ENCODE data around the gene SLC38A8.

DNA sequence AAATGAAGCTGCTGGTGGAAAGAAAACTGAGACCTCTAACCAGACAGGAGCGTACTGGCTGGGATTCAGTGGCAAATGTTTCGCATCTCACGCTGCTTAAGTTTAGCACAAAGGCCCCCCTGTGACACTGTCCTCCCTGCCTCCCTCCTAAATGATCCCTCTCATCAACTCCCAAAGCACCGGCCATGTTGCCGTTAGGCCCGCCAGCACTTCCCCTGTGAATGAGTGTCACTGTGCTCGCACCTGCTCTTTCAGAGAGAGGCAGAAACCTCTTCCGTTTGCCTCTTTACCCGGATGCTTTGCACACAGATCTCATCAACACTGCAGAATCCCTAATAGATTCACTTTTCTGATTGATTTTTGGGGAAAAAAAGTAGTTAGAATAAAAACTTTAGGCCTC is 47.6 kb upstream of the SLC38A8 start:
- TF ChIP-seq POLR2A (IDR thresholded peaks at IDR 0.05), result no peak
- TF ChIP-seq, protein P1, sequence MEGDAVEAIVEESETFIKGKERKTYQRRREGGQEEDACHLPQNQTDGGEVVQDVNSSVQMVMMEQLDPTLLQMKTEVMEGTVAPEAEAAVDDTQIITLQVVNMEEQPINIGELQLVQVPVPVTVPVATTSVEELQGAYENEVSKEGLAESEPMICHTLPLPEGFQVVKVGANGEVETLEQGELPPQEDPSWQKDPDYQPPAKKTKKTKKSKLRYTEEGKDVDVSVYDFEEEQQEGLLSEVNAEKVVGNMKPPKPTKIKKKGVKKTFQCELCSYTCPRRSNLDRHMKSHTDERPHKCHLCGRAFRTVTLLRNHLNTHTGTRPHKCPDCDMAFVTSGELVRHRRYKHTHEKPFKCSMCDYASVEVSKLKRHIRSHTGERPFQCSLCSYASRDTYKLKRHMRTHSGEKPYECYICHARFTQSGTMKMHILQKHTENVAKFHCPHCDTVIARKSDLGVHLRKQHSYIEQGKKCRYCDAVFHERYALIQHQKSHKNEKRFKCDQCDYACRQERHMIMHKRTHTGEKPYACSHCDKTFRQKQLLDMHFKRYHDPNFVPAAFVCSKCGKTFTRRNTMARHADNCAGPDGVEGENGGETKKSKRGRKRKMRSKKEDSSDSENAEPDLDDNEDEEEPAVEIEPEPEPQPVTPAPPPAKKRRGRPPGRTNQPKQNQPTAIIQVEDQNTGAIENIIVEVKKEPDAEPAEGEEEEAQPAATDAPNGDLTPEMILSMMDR (IDR thresholded peaks at IDR 0.05), result no peak
